IPS DF 19.7 (cell line): ENCODE data around the gene SRGAP1.
"Not testable (repeated sequence)": the region's sequence is repeated elsewhere in the genome, so short reads cannot be mapped to it uniquely, and the experiment has no call there.

Source experiments
- DNase-seq: peaks from one replicate; pipeline ENCODE4 v3.0.0-alpha.2; 2013; ENCODE audit warnings: low read depth, low spot score

The SRGAP1 gene

GRCh38 chr12:64194333-64195149, 350.0 kb downstream of the SRGAP1 start:
- DNase-seq = no peak

GRCh38 chr12:64195841-64196240, 351.3 kb downstream of the SRGAP1 start:
- DNase-seq = not testable (repeated sequence)

GRCh38 chr12:64203036-64203435, 358.5 kb downstream of the SRGAP1 start:
- DNase-seq = no peak

GRCh38 chr12:64203775-64204174, 359.3 kb downstream of the SRGAP1 start:
- DNase-seq = no peak

- DNase-seq = no peak
Observed at GRCh38 chr12:64205542-64205941, 361.0 kb downstream of the SRGAP1 start.

- no peak for DNase-seq
Observed at GRCh38 chr12:64207453-64207852, 363.0 kb downstream of the SRGAP1 start.
